Placental epithelial cell (primary cell): ENCODE measurements around the gene EXO5. TPM values are rescaled to one million over a fixed set of nuclear protein-coding genes. Genes with fewer than 3 reads are reported as not detected.

Experiments used
- small RNA-seq: library from RNA; depleted of rRNA; stranded (forward); fragments of <200 nt; gene quantifications from one replicate; pipeline ENCODE3, GENCODE V24; 2012
- total RNA-seq: library from RNA; depleted of rRNA; stranded (reverse); fragments of >200 nt; gene quantifications from 2 replicates; pipeline ENCODE4 v1.2.3, GENCODE V29; 2012

The EXO5 gene
- 7.5 and 11.8 TPM in 2 replicates for total RNA-seq

GRCh38 chr1:40508375-40509341 lies at the start of gene EXO5:
TSS of gene EXO5 (plus strand) at chr1:40508767. CDS start at chr1:40514545, 5,778 bp downstream.

GRCh38 chr1:40476924-40477677 lies 31.5 kb upstream of the EXO5 start, which contains the start of gene ZFP69:
TSS of gene ZFP69 (plus strand) at chr1:40477290. CDS start at chr1:40479362, 2,072 bp downstream.

GRCh38 chr1:40531381-40532061 lies 23.0 kb downstream of the EXO5 start, which contains the start of gene ZNF684:
TSS of gene ZNF684 (plus strand) at chr1:40531637. CDS start at chr1:40533167, 1,530 bp downstream.

Small RNA genes within 50 kb of the gene (small RNA-seq; reads per million reads assigned to genes)
- not detected for gene AL356379.1

Other genes starting within 250 kb of the EXO5 start
- gene COL9A2, start 191.5 kb upstream of the EXO5 start, total RNA-seq, result 1.6 and 4.1 TPM in 2 replicates
- 6.7 and 13.2 TPM in 2 replicates for gene SMAP2, start 135.0 kb upstream of the EXO5 start, total RNA-seq
- gene ZFP69B, start 58.3 kb upstream of the EXO5 start, total RNA-seq, result 2.7 and 4.1 TPM in 2 replicates
- gene ZFP69, start 31.5 kb upstream of the EXO5 start, total RNA-seq, result 3.4 and 4.7 TPM in 2 replicates
- 3.0 and 4.7 TPM in 2 replicates for gene ZNF684, start 22.9 kb downstream of the EXO5 start, total RNA-seq
- under 0.01 and 0.65 TPM in 2 replicates for gene RIMS3, start 156.9 kb downstream of the EXO5 start, total RNA-seq
- gene NFYC, start 182.9 kb downstream of the EXO5 start, total RNA-seq, result 47.5 and 48.4 TPM in 2 replicates